Posterior vena cava (tissue), 2 donors: ENCODE results near the gene MAML1. TPM values are rescaled to one million over a fixed set of nuclear protein-coding genes. Genes with fewer than 3 reads are reported as not detected.

ENCODE experiments used
- microRNA-seq, 2 donors: library from miRNA; unstranded; fragments of <30 nt; microRNA quantifications; one replicate each; pipeline ENCODE4 v1.2.0, GENCODE V29; 2020 to 2021; ENCODE audit warnings: borderline microRNAs expressed in 2 of 2
- total RNA-seq, 2 donors: library from RNA; stranded (reverse); fragmentation: NEBNext Ultra II Directional; extraction: Animal tissue kit (Norgen Biotek cat#: 25700); gene quantifications; one replicate each; pipeline ENCODE4 v1.2.1, GENCODE V29; 2021
- donor health status: DM: yes; HTN: yes; CAD: no.
- donor health status: DM: yes; HTN: yes; CAD: no.

MAML1 gene
- total RNA-seq, 2 donors from 2014 or later: 22.0 to 22.5 TPM

Small RNA genes within 50 kb of the gene (microRNA-seq; reads per million reads assigned to microRNA genes)
- gene MIR1229: 0.52 to 1.6 reads per million in 2 donors

Other genes starting within 250 kb of the MAML1 start
- gene RUFY1, start 182.3 kb upstream of the MAML1 start, total RNA-seq: 10 to 100 TPM; 34.8 to 36.6 TPM
- gene HNRNPH1, start 109.2 kb upstream of the MAML1 start, total RNA-seq: 100 to 1,000 TPM; 345 to 404 TPM
- gene CBY3, start 51.8 kb upstream of the MAML1 start, total RNA-seq: not detected
- gene CANX, start 33.9 kb upstream of the MAML1 start, total RNA-seq: 100 to 1,000 TPM; 525 to 591 TPM
- 10 to 100 TPM; 19.7 to 20.3 TPM for gene LTC4S, start 61.2 kb downstream of the MAML1 start, total RNA-seq
- gene MGAT4B, start 74.0 kb downstream of the MAML1 start, total RNA-seq: 10 to 100 TPM; 54.6 to 62.8 TPM
- gene SQSTM1, start 88.1 kb downstream of the MAML1 start, total RNA-seq: 100 to 1,000 TPM; 245 to 333 TPM
- 10 to 100 TPM; 17.3 to 20.1 TPM for gene MRNIP, start 126.0 kb downstream of the MAML1 start, total RNA-seq
- 10 to 100 TPM; 85.0 to 90.5 TPM for gene TBC1D9B, start 175.1 kb downstream of the MAML1 start, total RNA-seq